HUDEP-2 (cell line): ENCODE measurements around the gene NDUFS6.

Experiments used
- DNase-seq, 76 experiments: peaks; one replicate each; lab custom pipeline; 2025; ENCODE audit not compliant: unreplicated experiment in 76 of 76; lab: John Stamatoyannopoulos, UW

NDUFS6 gene

GRCh38 chr5:1781726-1782384 lies 19.4 kb upstream of the NDUFS6 start:
- DNase-seq: no peak

GRCh38 chr5:1782385-1783215 lies 18.6 kb upstream of the NDUFS6 start:
- DNase-seq: no peak

- no peak for DNase-seq
These were observed 18.0 kb upstream of the NDUFS6 start for GRCh38 chr5:1783216-1783554.

GRCh38 chr5:1784197-1785050 lies 16.8 kb upstream of the NDUFS6 start:
- DNase-seq: no peak

- DNase-seq: no peak
These were observed 16.1 kb upstream of the NDUFS6 start for GRCh38 chr5:1785062-1785461.

- DNase-seq: no peak
These were observed 15.2 kb upstream of the NDUFS6 start for GRCh38 chr5:1785984-1786383.

- no peak for DNase-seq
These were observed 14.4 kb upstream of the NDUFS6 start for GRCh38 chr5:1786621-1787471.

- no peak for DNase-seq
These were observed 13.6 kb upstream of the NDUFS6 start for GRCh38 chr5:1787472-1788047.

- no peak for DNase-seq
These were observed 13.0 kb upstream of the NDUFS6 start for GRCh38 chr5:1788200-1788599.

GRCh38 chr5:1788828-1789227 lies 12.4 kb upstream of the NDUFS6 start:
- DNase-seq: no peak

GRCh38 chr5:1789438-1789833 lies 11.8 kb upstream of the NDUFS6 start:
- DNase-seq: peak in 2 of 76 experiments; percentile 6 to 10

GRCh38 chr5:1789834-1790471 lies 11.3 kb upstream of the NDUFS6 start:
- DNase-seq: no peak

GRCh38 chr5:1791176-1791575 lies 10.0 kb upstream of the NDUFS6 start:
- DNase-seq: no peak

- DNase-seq: peak in 8 of 76 experiments; percentile 0 to 23 (median 6)
These were observed 8.4 kb upstream of the NDUFS6 start for GRCh38 chr5:1792842-1793266.

GRCh38 chr5:1793301-1793740 lies 7.9 kb upstream of the NDUFS6 start:
- DNase-seq: no peak

- DNase-seq: no peak
These were observed 7.0 kb upstream of the NDUFS6 start for GRCh38 chr5:1793966-1794900.

- DNase-seq: no peak
These were observed 6.3 kb upstream of the NDUFS6 start for GRCh38 chr5:1794901-1795290.

GRCh38 chr5:1795506-1795905 lies 5.7 kb upstream of the NDUFS6 start:
- no peak for DNase-seq
